Gastroesophageal sphincter (tissue), 4 donors: ENCODE results near the gene MTA3. TPM values are rescaled to one million over a fixed set of nuclear protein-coding genes. Genes with fewer than 3 reads are reported as not detected.

ENCODE experiments used
- ATAC-seq: fragments of 150-250 bp; one replicate; pipeline ENCODE4 v1.9.1; 2016; ENCODE audit warnings: mild to moderate bottlenecking, moderate library complexity
- H3K27ac ChIP-seq, 4 donors: fragments of 200-600 bp; sonication (generic) in 3 of 4; 1 replicate in 3 of 4; 2 replicates in 1 of 4; pipeline ENCODE4 v1.5.1; 2016 to 2019
- H3K27me3 ChIP-seq: fragments of 200-600 bp; sonication (generic); one replicate; pipeline ENCODE4 v1.5.1; 2019
- H3K36me3 ChIP-seq, 2 donors: fragments of 200-600 bp; sonication (generic); one replicate each; pipeline ENCODE4 v1.5.1; 2019; ENCODE audit warnings: control low read depth in 1 of 2
- H3K4me1 ChIP-seq, 3 donors: fragments of 200-600 bp; sonication (generic); 1 replicate in 2 of 3; 2 replicates in 1 of 3; pipeline ENCODE4 v1.5.1; 2016 to 2019; ENCODE audit warnings: control low read depth in 2 of 3
- H3K4me3 ChIP-seq, 2 donors: fragments of 200-600 bp; sonication (generic); one replicate each; pipeline ENCODE4 v1.5.1; 2019; ENCODE audit warnings: mild to moderate bottlenecking in 1 of 2, moderate library complexity in 1 of 2
- H3K9me3 ChIP-seq, 3 donors: fragments of 200-600 bp; sonication (generic); one replicate each; pipeline ENCODE4 v1.5.1; 2017 to 2019; ENCODE audit warnings: control low read depth in 2 of 3
- CTCF ChIP-seq, 4 experiments: fragments of 200-600 bp in 2 of 4; fragments of 450-650 bp in 2 of 4; sonication (generic) in 1 of 4; IDR thresholded peaks; one replicate each; pipeline ENCODE4 v1.5.1; 2017 to 2019; ENCODE audit warnings: antibody characterized with exemption in 4 of 4, mild to moderate bottlenecking in 2 of 4, moderate library complexity in 2 of 4
- EP300 ChIP-seq: sonication (generic); formaldehyde crosslinking; IDR thresholded peaks from one replicate; pipeline ENCODE4 v1.6.1; 2017; ENCODE audit warnings: antibody characterized with exemption, mild to moderate bottlenecking
- POLR2A ChIP-seq, 2 donors: fragments of 450-650 bp; IDR thresholded peaks; one replicate each; pipeline ENCODE4 v1.6.1; 2017; ENCODE audit warnings: antibody characterized with exemption in 2 of 2, mild to moderate bottlenecking in 2 of 2, moderate library complexity in 1 of 2
- POLR2AphosphoS5 ChIP-seq: sonication (generic); formaldehyde crosslinking; IDR thresholded peaks from one replicate; pipeline ENCODE4 v1.6.1; 2017; ENCODE audit warnings: antibody characterized with exemption
- WGBS, 2 donors: methylation state at CpG; one replicate each; pipeline ENCODE4 v1.1.5; 2018; ENCODE audit warnings: low coverage in 1 of 2; 5-methylcytosine and 5-hydroxymethylcytosine counted together
- total RNA-seq, 4 donors: library from RNA; depleted of rRNA; stranded (reverse); fragments of >200 nt; gene quantifications; one replicate each; pipeline ENCODE4 v1.1.0, GENCODE V29; 2016

MTA3 gene
- total RNA-seq, 4 donors from 2014 or later, result 22.7 to 56.2 (median 29.3) TPM

GRCh38 chr2:42572297-42573081 lies 4.1 kb downstream of the MTA3 start:
- TF ChIP-seq POLR2A (IDR thresholded peaks at IDR 0.05) (no peak), POLR2AphosphoS5 (no peak), CTCF (IDR thresholded peaks at IDR 0.05) (no peak), EP300 (no peak)
- no peak overlapping the region for H3K4me3 ChIP-seq
- no peaks in the 10 kb centered on the region for H3K27me3 ChIP-seq
- WGBS, 2 donors, result 92 to 93% methylated on average over 9 to 10 of the region's 10 CpGs
- H3K9me3 ChIP-seq, result no peaks in the 10 kb centered on the region
- no peak overlapping the region for H3K27ac ChIP-seq
- no peak for ATAC-seq
- H3K36me3 ChIP-seq, result peaks cover 0 to 51% of the 10 kb centered on the region in 2 donors
- H3K4me1 ChIP-seq, result peaks cover 0 to 41% (median 7%) of the 10 kb centered on the region in 3 donors

GRCh38 chr2:42573256-42573655 lies 4.8 kb downstream of the MTA3 start:
- H3K36me3 ChIP-seq, result peaks cover 0 to 53% of the 10 kb centered on the region in 2 donors
- no peak overlapping the region for H3K27ac ChIP-seq
- H3K4me3 ChIP-seq, result no peak overlapping the region
- TF ChIP-seq POLR2A (IDR thresholded peaks at IDR 0.05) (no peak), CTCF (IDR thresholded peaks at IDR 0.05) (no peak), EP300 (no peak), POLR2AphosphoS5 (no peak)
- WGBS, 2 donors, result 83 to 100% methylated on average over 1 of the region's 2 CpGs
- no peaks in the 10 kb centered on the region for H3K27me3 ChIP-seq
- H3K4me1 ChIP-seq, result peaks cover 0 to 40% (median 0%) of the 10 kb centered on the region in 3 donors
- no peaks in the 10 kb centered on the region for H3K9me3 ChIP-seq
- no peak for ATAC-seq

GRCh38 chr2:42575458-42576064 lies 7.1 kb downstream of the MTA3 start:
- no peak overlapping the region for H3K4me3 ChIP-seq
- ATAC-seq, result no peak
- 63 to 85% methylated on average over 2 to 3 of the region's 3 CpGs for WGBS, 2 donors
- H3K9me3 ChIP-seq, result no peaks in the 10 kb centered on the region
- H3K27ac ChIP-seq, result no peak overlapping the region
- peaks cover 0 to 31% (median 0%) of the 10 kb centered on the region in 3 donors for H3K4me1 ChIP-seq
- no peaks in the 10 kb centered on the region for H3K27me3 ChIP-seq
- peaks cover 0 to 71% of the 10 kb centered on the region in 2 donors for H3K36me3 ChIP-seq
- TF ChIP-seq POLR2A (IDR thresholded peaks at IDR 0.05) (no peak), CTCF (IDR thresholded peaks at IDR 0.05) (no peak), POLR2AphosphoS5 (no peak), EP300 (no peak)

GRCh38 chr2:42578621-42579020 lies 10.2 kb downstream of the MTA3 start:
- no peak for ATAC-seq
- Histone ChIP-seq H3K4me1 (peaks cover 0 to 28% (median 0%) of the 10 kb centered on the region in 3 donors), H3K27ac (no peak overlapping the region), H3K36me3 (peaks cover 0 to 79% of the 10 kb centered on the region in 2 donors), H3K27me3 (no peaks in the 10 kb centered on the region), H3K9me3 (no peaks in the 10 kb centered on the region), H3K4me3 (no peak overlapping the region)
- WGBS, 2 donors, result 44 to 57% methylated on average over 2 of the region's 2 CpGs
- TF ChIP-seq CTCF (IDR thresholded peaks at IDR 0.05), result no peak
- no peak for TF ChIP-seq POLR2AphosphoS5
- no peak for TF ChIP-seq POLR2A (IDR thresholded peaks at IDR 0.05)
- TF ChIP-seq EP300, result no peak
